HCT116 (cell line): ENCODE measurements around the gene HRH3. TPM values are rescaled to one million over a fixed set of nuclear protein-coding genes. Genes with fewer than 3 reads are reported as not detected.

Source experiments
- ATAC-seq: fragments of 200-7000 bp; cut with Tn5 transposase; 2 replicates; pipeline ENCODE4 v1.9.1; 2020; ENCODE audit warnings: mild to moderate bottlenecking, moderate library complexity
- BruUV-seq: library from RNA; stranded (reverse); fragments of 400-500 nt; replicated peaks from 2 replicates; lab custom pipeline; 2021; lab: Mats Ljungman, UMichigan
- CTCF ChIA-PET: fragments of 300-600 bp; sonication (Branson Sonifier 250); formaldehyde crosslinking; loops from one replicate; lab custom pipeline; 2021; ENCODE audit warnings: antibody characterized with exemption; lab: Charles Lee
- POLR2A ChIA-PET: fragments of 300-600, 350-600 bp; sonication (Branson Sonifier 250); formaldehyde crosslinking; loops from one replicate; lab custom pipeline; 2021; ENCODE audit warnings: antibody characterized with exemption; lab: Charles Lee
- RAD21 ChIA-PET, 2 experiments: fragments of 300-600 bp; sonication (Branson Sonifier 250); formaldehyde crosslinking; loops; one replicate each; lab custom pipeline; 2023; ENCODE audit warnings: low total read pairs in 2 of 2; ENCODE audit not compliant: uncharacterized antibody in 2 of 2, unreplicated experiment in 2 of 2, low non-redundant PET in 1 of 2; lab: Charles Lee
- DNase-seq: peaks from one replicate; pipeline ENCODE4 v3.0.0-alpha.2; 2010; ENCODE audit warnings: low read depth, low spot score
- H2AFZ ChIP-seq: fragments of 200-600 bp; shearing (Covaris generic), sonication (generic); 2 replicates; pipeline ENCODE4 v1.6.1; 2017; ENCODE audit warnings: low read depth, mixed run types, mixed read lengths, antibody characterized with exemption, low read length; ENCODE audit not compliant: poor library complexity, severe bottlenecking
- H3K27ac ChIP-seq: 2 replicates; pipeline ENCODE4 v1.5.1; 2012; ENCODE audit warnings: low read depth, low read length
- H3K27me3 ChIP-seq: fragments of 200-600 bp; sonication (generic); 2 replicates; pipeline ENCODE4 v1.6.1; 2016; ENCODE audit warnings: mixed run types, low read length, mixed read lengths; ENCODE audit not compliant: insufficient read depth
- H3K36me3 ChIP-seq, 2 experiments: fragments of 200-500 bp in 1 of 2; fragments of 200-600 bp in 1 of 2; sonication (Bioruptor generic) in 1 of 2; sonication (generic) in 1 of 2; 2 replicates each; pipeline versions ENCODE4 v1.5.1 to v1.6.1; 2014 to 2016; ENCODE audit warnings: low read length in 2 of 2, inconsistent platforms in 1 of 2, mixed read lengths in 1 of 2, mixed run types in 1 of 2; ENCODE audit not compliant: insufficient read depth in 2 of 2, control insufficient read depth in 1 of 2
- H3K4me1 ChIP-seq, 2 experiments: fragments of 200-600 bp in 1 of 2; sonication (generic) in 1 of 2; 2 replicates each; pipeline versions ENCODE4 v1.5.1 to v1.6.1; 2012 to 2017; ENCODE audit warnings: low read length in 2 of 2, inconsistent platforms in 1 of 2, mild to moderate bottlenecking in 1 of 2, mixed read lengths in 1 of 2, mixed run types in 1 of 2, moderate library complexity in 1 of 2; ENCODE audit not compliant: insufficient read depth in 2 of 2, control insufficient read depth in 1 of 2
- H3K4me2 ChIP-seq: fragments of 200-600 bp; sonication (generic); 2 replicates; pipeline ENCODE4 v1.6.1; 2017; ENCODE audit warnings: mixed run types, low read length, mixed read lengths
- H3K4me3 ChIP-seq, 2 experiments: fragments of 200-600 bp in 1 of 2; sonication (generic) in 1 of 2; replicated peaks in 1 of 2; 2 replicates each; pipeline ENCODE4 v1.5.1; 2011 to 2016; ENCODE audit warnings: low read length in 2 of 2, control low read depth in 1 of 2, low read depth in 1 of 2, mild to moderate bottlenecking in 1 of 2, mixed read lengths in 1 of 2, mixed run types in 1 of 2
- H3K79me2 ChIP-seq: fragments of 200-600 bp; sonication (generic); 2 replicates; pipeline ENCODE4 v1.6.1; 2017; ENCODE audit warnings: mild to moderate bottlenecking, mixed run types, low read length, moderate library complexity, mixed read lengths; ENCODE audit not compliant: insufficient read depth
- H3K9ac ChIP-seq: fragments of 200-600 bp; sonication (generic); 2 replicates; pipeline ENCODE4 v1.6.1; 2016; ENCODE audit warnings: low read length, mixed read lengths
- H3K9me2 ChIP-seq: fragments of 200-600 bp; sonication (generic), shearing (Covaris generic); 2 replicates; pipeline ENCODE4 v1.6.1; 2017; ENCODE audit warnings: mixed run types, mild to moderate bottlenecking, moderate library complexity; ENCODE audit not compliant: insufficient read depth
- H3K9me3 ChIP-seq, 2 experiments: fragments of 200-500 bp in 1 of 2; fragments of 200-600 bp in 1 of 2; sonication (Bioruptor generic) in 1 of 2; sonication (generic) in 1 of 2; 2 replicates each; pipeline ENCODE4 v1.6.1; 2014 to 2017; ENCODE audit warnings: low read length in 2 of 2, mixed read lengths in 2 of 2, inconsistent platforms in 1 of 2, low read depth in 1 of 2, mild to moderate bottlenecking in 1 of 2, mixed run types in 1 of 2, moderate library complexity in 1 of 2; ENCODE audit not compliant: control insufficient read depth in 1 of 2, insufficient read depth in 1 of 2
- H4K20me1 ChIP-seq: fragments of 200-600 bp; sonication (generic), shearing (Covaris generic); 2 replicates; pipeline ENCODE4 v1.6.1; 2017; ENCODE audit warnings: mixed run types, mild to moderate bottlenecking, moderate library complexity; ENCODE audit not compliant: insufficient read depth
- ELF1 ChIP-seq: IDR thresholded peaks from 2 replicates; pipeline ENCODE4 v1.6.1; 2012; ENCODE audit warnings: low read depth, borderline replicate concordance
- RAD21 ChIP-seq: IDR thresholded peaks from 2 replicates; pipeline ENCODE4 v1.6.1; 2012; ENCODE audit warnings: low read depth, mild to moderate bottlenecking
- SRF ChIP-seq: IDR thresholded peaks from 2 replicates; pipeline ENCODE4 v1.6.1; 2012; ENCODE audit warnings: low read depth
- intact Hi-C: fragments of 100-400 bp; cut with micrococcal nuclease; formaldehyde crosslinking; loops from 2 replicates; pipeline ENCODE4 v1.10.0; 2022
- total RNA-seq: library from RNA; stranded (reverse); gene quantifications from one replicate; pipeline ENCODE4 v1.2.1, GENCODE V29; 2021; ENCODE audit not compliant: unreplicated experiment
- TF ChIP-seq, protein P1 (sequence below): IDR thresholded peaks from 2 replicates; pipeline ENCODE4 v1.6.1; 2012
- TF ChIP-seq, protein P2 (sequence below): IDR thresholded peaks from 2 replicates; pipeline ENCODE4 v1.6.1; 2011; ENCODE audit warnings: mild to moderate bottlenecking, low read length, moderate library complexity; ENCODE audit not compliant: insufficient replicate concordance; ENCODE audit errors: extremely low read depth
- TF ChIP-seq, protein P3 (sequence below): IDR thresholded peaks from 2 replicates; pipeline ENCODE4 v1.6.1; 2012

The HRH3 gene
- total RNA-seq, 1 experiment from 2014 or later = not detected

DNA sequence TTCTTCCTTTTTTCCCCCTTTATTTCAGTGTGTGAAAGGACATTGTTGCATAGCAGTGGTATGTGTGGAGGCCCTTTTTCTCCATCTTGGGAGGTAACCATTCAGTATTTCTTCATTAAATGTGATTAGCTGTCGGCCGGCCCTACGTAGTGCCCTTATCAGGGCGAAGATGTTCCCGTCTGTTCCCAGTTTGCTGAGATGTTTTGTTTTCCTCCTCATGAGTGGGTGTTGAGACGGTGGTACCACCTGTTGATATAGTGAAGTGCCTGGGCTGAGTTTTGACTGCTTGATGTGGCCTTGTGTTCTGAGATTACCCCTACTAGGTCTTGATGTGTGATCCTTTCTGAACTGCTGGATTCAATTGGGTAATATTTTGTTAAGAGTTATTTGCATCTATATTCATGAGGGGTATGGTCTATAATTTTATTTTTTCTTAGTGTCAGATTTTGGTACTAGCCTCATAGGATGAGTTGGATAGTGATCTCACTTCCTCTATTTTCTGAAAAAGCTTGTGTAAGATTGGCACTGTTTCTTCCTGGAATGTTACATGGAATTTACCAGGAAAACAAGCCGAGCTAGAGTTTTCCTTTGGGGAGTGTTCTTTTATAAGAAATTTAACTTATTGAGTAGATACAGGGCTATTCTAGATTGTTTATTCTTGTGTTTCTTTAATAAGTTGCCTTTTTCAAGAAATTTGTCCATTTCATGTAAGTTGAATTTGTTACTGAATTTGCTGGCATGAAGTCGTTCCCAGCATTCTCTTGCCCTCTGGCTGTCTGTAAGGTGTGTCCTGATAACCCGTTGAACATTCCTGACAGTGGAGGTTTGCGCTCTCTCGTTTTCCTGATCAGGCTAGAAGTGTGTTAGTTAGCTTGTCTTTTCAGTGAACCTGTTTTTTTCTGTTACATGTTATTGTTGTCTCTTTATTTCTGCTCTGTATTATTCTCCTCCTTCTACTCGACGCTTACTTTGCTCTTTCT, 32.9 kb downstream of the HRH3 start:
- H3K4me1 ChIP-seq = peaks cover 4 to 11% of the 10 kb centered on the region in 2 experiments; a peak in 2 of 4 replicates
- H3K36me3 ChIP-seq = no peaks in the 10 kb centered on the region; a peak in 1 of 4 replicates
- no peak overlapping the region for H3K9ac ChIP-seq
- no peaks in the 10 kb centered on the region for H3K9me2 ChIP-seq
- peaks cover 94% of the 10 kb centered on the region for H3K79me2 ChIP-seq
- no TSS peak for BruUV-seq
- H4K20me1 ChIP-seq = no peaks in the 10 kb centered on the region
- no peak overlapping the region for H2AFZ ChIP-seq
- ChIA-PET RAD21 (no interaction called here), CTCF (no interaction called here), POLR2A (no interaction called here)
- H3K27ac ChIP-seq = no peak overlapping the region
- ATAC-seq (no peak), DNase-seq (no peak)
- intact Hi-C loops = no loop called here
- no peaks in the 10 kb centered on the region for H3K9me3 ChIP-seq
- H3K4me2 ChIP-seq = no peak overlapping the region
- TF ChIP-seq SRF = no peak
- no peak for TF ChIP-seq ELF1
- H3K4me3 ChIP-seq = no peak overlapping the region
- no peaks in the 10 kb centered on the region for H3K27me3 ChIP-seq

DNA sequence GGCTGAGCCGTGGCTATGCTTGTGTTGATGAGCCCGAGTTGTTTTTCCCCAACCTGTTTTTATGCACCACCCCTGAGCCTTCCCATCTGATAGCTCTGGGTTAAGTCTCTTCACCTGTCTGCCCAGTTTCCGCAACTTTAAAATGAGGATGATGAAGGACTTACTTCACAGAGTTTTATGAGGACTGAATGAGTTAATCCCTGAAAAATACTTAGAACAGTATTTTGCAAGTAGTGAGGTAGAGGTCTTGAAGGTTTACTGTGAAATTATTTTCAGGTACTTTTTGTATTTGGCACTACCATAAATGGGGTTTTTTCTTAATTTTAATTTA, 34.0 kb downstream of the HRH3 start:
- Histone ChIP-seq H3K27ac (no peak overlapping the region), H3K4me3 (no peak overlapping the region)
- RAD21 ChIA-PET = no interaction called here
- DNase-seq = no peak
- no TSS peak for BruUV-seq
- TF ChIP-seq, protein P1, sequence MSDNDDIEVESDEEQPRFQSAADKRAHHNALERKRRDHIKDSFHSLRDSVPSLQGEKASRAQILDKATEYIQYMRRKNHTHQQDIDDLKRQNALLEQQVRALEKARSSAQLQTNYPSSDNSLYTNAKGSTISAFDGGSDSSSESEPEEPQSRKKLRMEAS = no peak
- TF ChIP-seq, protein P2, sequence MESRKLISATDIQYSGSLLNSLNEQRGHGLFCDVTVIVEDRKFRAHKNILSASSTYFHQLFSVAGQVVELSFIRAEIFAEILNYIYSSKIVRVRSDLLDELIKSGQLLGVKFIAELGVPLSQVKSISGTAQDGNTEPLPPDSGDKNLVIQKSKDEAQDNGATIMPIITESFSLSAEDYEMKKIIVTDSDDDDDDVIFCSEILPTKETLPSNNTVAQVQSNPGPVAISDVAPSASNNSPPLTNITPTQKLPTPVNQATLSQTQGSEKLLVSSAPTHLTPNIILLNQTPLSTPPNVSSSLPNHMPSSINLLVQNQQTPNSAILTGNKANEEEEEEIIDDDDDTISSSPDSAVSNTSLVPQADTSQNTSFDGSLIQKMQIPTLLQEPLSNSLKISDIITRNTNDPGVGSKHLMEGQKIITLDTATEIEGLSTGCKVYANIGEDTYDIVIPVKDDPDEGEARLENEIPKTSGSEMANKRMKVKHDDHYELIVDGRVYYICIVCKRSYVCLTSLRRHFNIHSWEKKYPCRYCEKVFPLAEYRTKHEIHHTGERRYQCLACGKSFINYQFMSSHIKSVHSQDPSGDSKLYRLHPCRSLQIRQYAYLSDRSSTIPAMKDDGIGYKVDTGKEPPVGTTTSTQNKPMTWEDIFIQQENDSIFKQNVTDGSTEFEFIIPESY = no peak
- TF ChIP-seq, protein P3, sequence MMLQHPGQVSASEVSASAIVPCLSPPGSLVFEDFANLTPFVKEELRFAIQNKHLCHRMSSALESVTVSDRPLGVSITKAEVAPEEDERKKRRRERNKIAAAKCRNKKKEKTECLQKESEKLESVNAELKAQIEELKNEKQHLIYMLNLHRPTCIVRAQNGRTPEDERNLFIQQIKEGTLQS = no peak
- no peak for TF ChIP-seq RAD21
- TF ChIP-seq, all 23 proteins: peak for 0
- no peaks in the 10 kb centered on the region; a peak in 1 of 4 replicates for H3K36me3 ChIP-seq
- H2AFZ ChIP-seq = no peak overlapping the region
- ChIA-PET POLR2A (no interaction called here), CTCF (no interaction called here)
- no peaks in the 10 kb centered on the region for H3K27me3 ChIP-seq
- H3K4me1 ChIP-seq = peaks cover 6 to 17% of the 10 kb centered on the region in 2 experiments; a peak in 3 of 4 replicates
- H3K79me2 ChIP-seq = peaks cover 89% of the 10 kb centered on the region
- no peaks in the 10 kb centered on the region for H3K9me3 ChIP-seq
- no peak for ATAC-seq
- H3K9ac ChIP-seq = no peak overlapping the region
- intact Hi-C loops = no loop called here
- H3K9me2 ChIP-seq = no peaks in the 10 kb centered on the region
- no peak overlapping the region for H3K4me2 ChIP-seq
- H4K20me1 ChIP-seq = no peaks in the 10 kb centered on the region
